HCT116 (cell line): ENCODE data around the gene CDHR3.

ENCODE experiments used
- EZH2 ChIP-seq: fragments of 200-600 bp; sonication (generic); IDR thresholded peaks from 2 replicates; pipeline ENCODE4 v1.6.1; 2017; ENCODE audit warnings: antibody characterized with exemption, mixed run types
- POLR2A ChIP-seq: IDR thresholded peaks from 2 replicates; pipeline ENCODE4 v1.7.0; 2011; ENCODE audit warnings: borderline replicate concordance; ENCODE audit not compliant: insufficient read depth, insufficient read length; ENCODE audit errors: extremely low read depth
- SP1 ChIP-seq: IDR thresholded peaks from 2 replicates; pipeline ENCODE4 v1.6.1; 2012; ENCODE audit warnings: low read depth
- SRF ChIP-seq: IDR thresholded peaks from 2 replicates; pipeline ENCODE4 v1.6.1; 2012; ENCODE audit warnings: low read depth
- YY1 ChIP-seq: IDR thresholded peaks from 2 replicates; pipeline ENCODE4 v1.6.1; 2011; ENCODE audit warnings: low read length, low read depth, moderate library complexity, mild to moderate bottlenecking; ENCODE audit not compliant: insufficient replicate concordance; ENCODE audit errors: extremely low read depth
- TF ChIP-seq, protein P1 (sequence below), 3 experiments: fragments of 200-600 bp in 1 of 3; sonication (generic) in 1 of 3; IDR thresholded peaks in 2 of 3; conservative IDR thresholded peaks in 1 of 3; 2 replicates each; pipeline ENCODE4 v1.5.1; 2012 to 2017; ENCODE audit warnings: low read depth in 2 of 3, low read length in 2 of 3, antibody characterized with exemption in 1 of 3, borderline replicate concordance in 1 of 3, control low read depth in 1 of 3, mild to moderate bottlenecking in 1 of 3, mixed read lengths in 1 of 3, mixed run types in 1 of 3, moderate library complexity in 1 of 3; ENCODE audit not compliant: insufficient read depth in 1 of 3

DNA sequence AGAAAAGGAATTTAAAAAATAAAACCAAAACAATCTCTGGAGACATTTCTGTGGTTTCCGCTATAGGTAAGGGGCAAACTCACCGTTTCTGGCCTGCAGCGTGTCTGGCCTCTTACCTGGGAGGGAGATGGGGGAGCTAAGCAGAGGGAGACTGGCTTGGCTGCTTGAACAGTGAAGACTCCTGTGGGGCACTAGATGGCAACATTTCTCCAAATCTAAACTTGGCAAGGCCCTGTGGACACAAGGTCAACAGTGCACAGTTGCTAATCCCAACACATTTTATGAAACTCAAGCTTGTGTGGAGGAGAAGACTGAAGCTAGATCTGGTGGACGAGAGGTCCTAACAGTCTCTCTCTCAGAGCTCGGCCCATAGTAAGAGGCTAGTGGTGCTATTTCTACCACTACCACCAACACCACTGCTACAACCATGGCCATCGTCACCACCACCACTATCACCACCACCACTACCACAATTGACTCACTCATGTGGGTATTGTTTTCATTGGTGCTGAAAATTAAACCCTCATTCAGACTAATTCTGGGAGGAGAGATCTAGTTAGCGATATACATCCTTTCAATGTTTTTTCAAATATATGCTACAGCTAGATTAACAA, 28.4 kb upstream of the CDHR3 start:
- TF ChIP-seq SP1 = no peak
- TF ChIP-seq, protein P1, sequence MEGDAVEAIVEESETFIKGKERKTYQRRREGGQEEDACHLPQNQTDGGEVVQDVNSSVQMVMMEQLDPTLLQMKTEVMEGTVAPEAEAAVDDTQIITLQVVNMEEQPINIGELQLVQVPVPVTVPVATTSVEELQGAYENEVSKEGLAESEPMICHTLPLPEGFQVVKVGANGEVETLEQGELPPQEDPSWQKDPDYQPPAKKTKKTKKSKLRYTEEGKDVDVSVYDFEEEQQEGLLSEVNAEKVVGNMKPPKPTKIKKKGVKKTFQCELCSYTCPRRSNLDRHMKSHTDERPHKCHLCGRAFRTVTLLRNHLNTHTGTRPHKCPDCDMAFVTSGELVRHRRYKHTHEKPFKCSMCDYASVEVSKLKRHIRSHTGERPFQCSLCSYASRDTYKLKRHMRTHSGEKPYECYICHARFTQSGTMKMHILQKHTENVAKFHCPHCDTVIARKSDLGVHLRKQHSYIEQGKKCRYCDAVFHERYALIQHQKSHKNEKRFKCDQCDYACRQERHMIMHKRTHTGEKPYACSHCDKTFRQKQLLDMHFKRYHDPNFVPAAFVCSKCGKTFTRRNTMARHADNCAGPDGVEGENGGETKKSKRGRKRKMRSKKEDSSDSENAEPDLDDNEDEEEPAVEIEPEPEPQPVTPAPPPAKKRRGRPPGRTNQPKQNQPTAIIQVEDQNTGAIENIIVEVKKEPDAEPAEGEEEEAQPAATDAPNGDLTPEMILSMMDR (IDR thresholded peaks at IDR 0.05 in 2 of 3, conservative IDR thresholded peaks at IDR 0.05 in 1 of 3; ENCODE audit: borderline replicate concordance in 1 of 3, insufficient read depth in 1 of 3, low read depth in 2 of 3, low read length in 2 of 3) = peak; percentile 25 to 33 (median 29); a peak in 4 of 6 replicates
- TF ChIP-seq EZH2 = no peak
- no peak for TF ChIP-seq POLR2A
- TF ChIP-seq SRF = no peak
- no peak for TF ChIP-seq YY1
